ENCODE measurements around the gene GRAP2.

The GRAP2 gene

DNA sequence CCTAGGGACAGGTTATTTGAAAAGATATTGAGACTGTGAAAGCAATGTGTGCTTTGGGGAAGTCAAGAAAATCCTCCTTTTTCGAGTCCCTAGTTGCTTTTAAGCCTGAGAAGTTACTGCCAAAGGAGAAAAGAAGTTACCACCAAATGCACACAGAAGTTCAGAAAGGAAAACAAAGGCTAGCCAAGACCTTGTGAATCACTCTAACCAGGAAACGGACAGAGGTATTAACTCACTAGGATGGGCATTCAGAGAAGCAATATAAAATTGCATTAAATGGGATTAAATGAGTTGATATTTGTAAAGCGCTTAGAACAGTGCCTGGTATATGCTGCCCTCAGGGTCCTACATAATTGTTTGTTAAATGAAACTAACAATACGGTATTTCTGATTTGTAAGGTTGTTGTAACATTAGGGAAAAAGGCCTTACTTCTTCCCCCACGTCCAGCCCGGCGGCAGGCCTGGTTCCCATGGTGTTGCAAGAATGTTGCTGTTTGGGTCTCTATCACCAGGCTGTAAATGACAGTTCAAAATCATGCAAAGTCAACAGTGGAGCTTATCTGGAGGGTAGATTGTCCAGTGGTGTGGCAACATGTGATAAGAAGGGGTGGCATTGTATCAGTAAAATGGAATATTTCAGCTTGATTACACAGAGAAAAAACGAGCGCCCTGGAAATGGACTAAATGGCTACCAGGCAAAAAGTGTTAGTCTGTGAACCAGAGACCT lies 66.4 kb downstream of the GRAP2 start:
- Histone ChIP-seq H3K9me3 (replicated peaks; ENCODE audit: insufficient read depth, low read length) (no peaks in the 10 kb centered on the region), H3K4me1 (ENCODE audit: low read length) (no peaks in the 10 kb centered on the region), H3K4me3 (ENCODE audit: low read length) (no peak overlapping the region), H3F3A (ENCODE audit: insufficient read depth, low read length) (no peaks in the 10 kb centered on the region), H3K79me2 (ENCODE audit: low read length) (no peaks in the 10 kb centered on the region), H2AFZ (ENCODE audit: low read length) (no peak overlapping the region), H3K27ac (ENCODE audit: low read length) (no peak overlapping the region), H4K20me1 (ENCODE audit: insufficient read depth, low read length) (no peaks in the 10 kb centered on the region), H3K36me3 (replicated peaks; ENCODE audit: insufficient read depth, low read length) (no peaks in the 10 kb centered on the region), H3K27me3 (replicated peaks; ENCODE audit: insufficient read depth, low read length) (no peaks in the 10 kb centered on the region), H3K4me2 (ENCODE audit: low read depth, low read length) (no peak overlapping the region), H3K9me2 (replicated peaks; ENCODE audit: insufficient read depth, low read length) (no peaks in the 10 kb centered on the region), H3K9ac (ENCODE audit: low read length) (no peak overlapping the region)
- no peak for TF ChIP-seq EZH2 (optimal IDR thresholded peaks at IDR 0.05; ENCODE audit: low read depth, low read length)
- TF ChIP-seq EZH2phosphoT487 (IDR thresholded peaks at IDR 0.05; ENCODE audit: low read length) = no peak
- TF ChIP-seq, protein P1, sequence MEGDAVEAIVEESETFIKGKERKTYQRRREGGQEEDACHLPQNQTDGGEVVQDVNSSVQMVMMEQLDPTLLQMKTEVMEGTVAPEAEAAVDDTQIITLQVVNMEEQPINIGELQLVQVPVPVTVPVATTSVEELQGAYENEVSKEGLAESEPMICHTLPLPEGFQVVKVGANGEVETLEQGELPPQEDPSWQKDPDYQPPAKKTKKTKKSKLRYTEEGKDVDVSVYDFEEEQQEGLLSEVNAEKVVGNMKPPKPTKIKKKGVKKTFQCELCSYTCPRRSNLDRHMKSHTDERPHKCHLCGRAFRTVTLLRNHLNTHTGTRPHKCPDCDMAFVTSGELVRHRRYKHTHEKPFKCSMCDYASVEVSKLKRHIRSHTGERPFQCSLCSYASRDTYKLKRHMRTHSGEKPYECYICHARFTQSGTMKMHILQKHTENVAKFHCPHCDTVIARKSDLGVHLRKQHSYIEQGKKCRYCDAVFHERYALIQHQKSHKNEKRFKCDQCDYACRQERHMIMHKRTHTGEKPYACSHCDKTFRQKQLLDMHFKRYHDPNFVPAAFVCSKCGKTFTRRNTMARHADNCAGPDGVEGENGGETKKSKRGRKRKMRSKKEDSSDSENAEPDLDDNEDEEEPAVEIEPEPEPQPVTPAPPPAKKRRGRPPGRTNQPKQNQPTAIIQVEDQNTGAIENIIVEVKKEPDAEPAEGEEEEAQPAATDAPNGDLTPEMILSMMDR (IDR thresholded peaks at IDR 0.05; ENCODE audit: low read length) = no peak
- no peak for DNase-seq

DNA sequence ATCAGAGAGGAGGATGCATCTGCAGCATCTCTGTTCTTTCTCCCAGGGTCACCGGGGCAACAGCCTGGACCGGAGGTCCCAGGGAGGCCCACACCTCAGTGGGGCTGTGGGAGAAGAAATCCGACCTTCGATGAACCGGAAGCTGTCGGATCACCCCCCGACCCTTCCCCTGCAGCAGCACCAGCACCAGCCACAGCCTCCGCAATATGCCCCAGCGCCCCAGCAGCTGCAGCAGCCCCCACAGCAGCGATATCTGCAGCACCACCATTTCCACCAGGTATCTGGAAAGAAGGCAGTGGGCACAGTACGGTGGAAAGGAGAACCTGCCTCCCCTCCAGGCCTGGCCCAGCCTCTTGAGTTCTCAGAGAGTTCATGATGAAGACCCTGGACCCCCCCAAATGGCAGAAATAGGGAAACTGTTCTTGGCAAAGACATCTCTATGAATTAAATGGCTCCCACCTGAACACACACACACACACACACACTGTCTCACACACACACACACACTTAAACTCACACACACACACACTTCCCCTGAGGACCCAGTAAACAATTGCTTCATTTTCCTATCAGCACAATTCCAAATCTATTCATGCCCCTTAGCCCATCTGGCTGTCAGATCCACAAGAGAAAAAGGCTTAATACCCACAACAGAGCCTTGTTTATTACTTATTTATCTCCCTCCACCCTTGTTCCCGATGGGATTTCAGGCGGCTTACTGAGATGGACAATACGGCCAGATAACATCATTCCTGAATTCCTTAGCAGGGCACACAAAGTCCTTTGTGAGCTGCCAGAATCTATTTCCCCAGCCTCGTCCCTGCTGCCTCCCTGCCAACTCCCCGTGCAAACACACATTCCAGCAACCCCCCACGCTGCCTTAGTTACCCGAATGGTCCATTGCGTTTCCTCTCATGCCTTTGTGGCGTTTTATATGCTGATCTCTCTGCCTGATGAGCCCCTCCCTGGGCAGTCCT lies 67.4 kb downstream of the GRAP2 start:
- no peaks in the 10 kb centered on the region for H3K36me3 ChIP-seq (replicated peaks; ENCODE audit: insufficient read depth, low read length)
- no peak for DNase-seq
- H3F3A ChIP-seq (ENCODE audit: insufficient read depth, low read length) = no peaks in the 10 kb centered on the region
- TF ChIP-seq EZH2phosphoT487 (IDR thresholded peaks at IDR 0.05; ENCODE audit: low read length) (no peak), EZH2 (optimal IDR thresholded peaks at IDR 0.05; ENCODE audit: low read depth, low read length) (no peak)
- TF ChIP-seq, protein P1 (IDR thresholded peaks at IDR 0.05; ENCODE audit: low read length) = no peak
- H3K9ac ChIP-seq (ENCODE audit: low read length) = no peak overlapping the region
- H3K9me3 ChIP-seq (replicated peaks; ENCODE audit: insufficient read depth, low read length) = no peaks in the 10 kb centered on the region
- H3K9me2 ChIP-seq (replicated peaks; ENCODE audit: insufficient read depth, low read length) = no peaks in the 10 kb centered on the region
- H3K4me1 ChIP-seq (ENCODE audit: low read length) = no peaks in the 10 kb centered on the region
- H3K27ac ChIP-seq (ENCODE audit: low read length) = no peak overlapping the region
- no peaks in the 10 kb centered on the region for H3K79me2 ChIP-seq (ENCODE audit: low read length)
- no peaks in the 10 kb centered on the region for H3K27me3 ChIP-seq (replicated peaks; ENCODE audit: insufficient read depth, low read length)
- no peak overlapping the region for H3K4me3 ChIP-seq (ENCODE audit: low read length)
- H3K4me2 ChIP-seq (ENCODE audit: low read depth, low read length) = no peak overlapping the region
- no peak overlapping the region for H2AFZ ChIP-seq (ENCODE audit: low read length)
- no peaks in the 10 kb centered on the region for H4K20me1 ChIP-seq (ENCODE audit: insufficient read depth, low read length)

DNA sequence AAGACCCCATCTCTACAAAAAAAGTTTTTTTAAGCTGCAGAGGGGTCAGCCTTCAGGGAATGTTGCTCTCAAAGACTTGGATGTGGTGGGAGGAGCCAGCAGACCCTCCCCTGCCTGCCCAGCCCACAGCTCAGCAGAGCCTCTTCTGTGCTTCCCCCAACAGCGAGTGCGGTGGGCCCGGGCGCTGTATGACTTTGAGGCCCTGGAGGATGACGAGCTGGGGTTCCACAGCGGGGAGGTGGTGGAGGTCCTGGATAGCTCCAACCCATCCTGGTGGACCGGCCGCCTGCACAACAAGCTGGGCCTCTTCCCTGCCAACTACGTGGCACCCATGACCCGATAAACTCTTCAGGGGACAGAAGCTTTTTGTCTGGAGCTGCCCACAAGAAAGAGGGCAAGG lies 69.9 kb downstream of the GRAP2 start:
- no peaks in the 10 kb centered on the region for H3K27me3 ChIP-seq (replicated peaks; ENCODE audit: insufficient read depth, low read length)
- no peak overlapping the region for H2AFZ ChIP-seq (ENCODE audit: low read length)
- H3K4me2 ChIP-seq (ENCODE audit: low read depth, low read length) = no peak overlapping the region
- H3K9me3 ChIP-seq (replicated peaks; ENCODE audit: insufficient read depth, low read length) = no peaks in the 10 kb centered on the region
- H4K20me1 ChIP-seq (ENCODE audit: insufficient read depth, low read length) = no peaks in the 10 kb centered on the region
- no peaks in the 10 kb centered on the region for H3K4me1 ChIP-seq (ENCODE audit: low read length)
- H3K79me2 ChIP-seq (ENCODE audit: low read length) = no peaks in the 10 kb centered on the region
- H3K36me3 ChIP-seq (replicated peaks; ENCODE audit: insufficient read depth, low read length) = no peaks in the 10 kb centered on the region
- H3F3A ChIP-seq (ENCODE audit: insufficient read depth, low read length) = no peaks in the 10 kb centered on the region
- H3K4me3 ChIP-seq (ENCODE audit: low read length) = no peak overlapping the region
- H3K27ac ChIP-seq (ENCODE audit: low read length) = no peak overlapping the region
- H3K9ac ChIP-seq (ENCODE audit: low read length) = no peak overlapping the region
- DNase-seq = no peak
- H3K9me2 ChIP-seq (replicated peaks; ENCODE audit: insufficient read depth, low read length) = no peaks in the 10 kb centered on the region
- TF ChIP-seq, protein P1 (IDR thresholded peaks at IDR 0.05; ENCODE audit: low read length) = no peak
- TF ChIP-seq EZH2phosphoT487 (IDR thresholded peaks at IDR 0.05; ENCODE audit: low read length) (no peak), EZH2 (optimal IDR thresholded peaks at IDR 0.05; ENCODE audit: low read depth, low read length) (no peak)
